Measurements from ENCODE around the gene ZNF609.
A peak's percentile ranks its signal among the peaks of the same experiment; 100 is the strongest.

The ZNF609 gene

DNA sequence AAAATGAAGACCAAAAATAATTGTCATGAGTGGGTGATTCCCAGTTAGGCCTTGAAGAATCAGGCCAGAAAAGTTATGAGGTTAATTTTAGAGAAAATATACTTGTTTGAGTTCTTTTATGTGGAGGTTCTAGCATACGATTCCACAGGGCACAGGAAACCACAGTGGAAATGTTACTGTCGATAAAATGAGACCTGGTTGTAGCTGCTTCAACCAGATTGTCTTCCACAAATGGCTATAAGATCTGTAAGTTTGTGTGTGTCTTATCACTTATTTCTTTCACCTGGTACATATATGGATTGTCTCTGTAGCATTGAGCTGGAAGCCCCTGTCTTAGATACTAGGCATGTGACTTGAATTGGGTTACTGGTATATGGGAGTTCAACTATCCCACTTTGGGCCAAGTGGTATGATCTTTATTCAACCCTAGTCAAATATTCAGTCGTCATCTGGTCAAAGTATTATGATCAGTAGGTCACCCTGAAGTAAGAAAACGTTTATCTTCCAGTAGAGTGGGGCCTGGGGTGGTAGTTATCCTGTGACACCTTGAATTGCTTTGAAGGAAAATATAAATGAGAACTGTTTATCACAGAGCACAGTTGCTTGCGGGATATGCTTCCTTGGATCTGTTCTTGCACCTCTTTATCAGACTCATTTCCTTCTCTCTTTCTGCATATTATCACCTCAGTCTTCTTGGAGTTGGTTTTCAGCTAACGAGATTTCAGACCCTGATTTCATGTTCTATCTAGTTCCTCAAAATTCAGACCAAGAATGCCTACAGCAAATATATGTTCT lies 21.5 kb upstream of the ZNF609 start:
- no peak overlapping the region for H3K4me3 ChIP-seq (ENCODE audit: low read depth in 1 of 2, low read length in 2 of 2)
- H3K27ac ChIP-seq (ENCODE audit: low read depth, low read length): no peak overlapping the region
- H3K9ac ChIP-seq (ENCODE audit: low read depth in 1 of 2, low read length in 2 of 2): no peak overlapping the region
- peaks cover 10 to 12% of the 10 kb centered on the region in 2 donors for H3K4me1 ChIP-seq (ENCODE audit: control insufficient read depth in 1 of 2, insufficient read depth in 2 of 2, low read length in 2 of 2)
- H3K9me3 ChIP-seq (ENCODE audit: control insufficient read depth in 1 of 2, low read length in 2 of 2): no peaks in the 10 kb centered on the region
- H3K36me3 ChIP-seq (ENCODE audit: control insufficient read depth in 1 of 2, insufficient read depth in 2 of 2, low read length in 2 of 2): peaks cover 0 to 4% of the 10 kb centered on the region in 2 donors
- H3K27me3 ChIP-seq (ENCODE audit: control insufficient read depth in 1 of 2, insufficient read depth in 2 of 2, low read length in 2 of 2): no peaks in the 10 kb centered on the region

DNA sequence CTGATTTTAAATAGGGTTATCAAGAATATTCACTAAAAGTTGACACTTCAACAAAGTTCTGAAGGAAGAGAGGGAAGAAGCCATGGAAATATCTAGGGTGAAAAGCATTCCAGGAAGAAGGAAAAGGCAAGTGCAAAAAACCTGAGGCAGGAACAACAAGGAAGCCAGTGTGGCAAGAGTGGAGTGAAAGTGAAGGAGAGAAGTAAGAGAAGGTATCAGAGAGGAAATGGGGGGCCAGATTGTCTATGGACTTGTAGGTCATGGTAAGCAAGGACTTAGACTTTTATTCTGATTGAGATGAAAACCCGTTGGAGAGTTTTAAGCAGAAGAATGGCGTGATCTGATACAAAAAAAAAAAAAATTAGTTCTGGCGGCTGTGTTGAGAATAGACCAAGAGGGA lies 18.5 kb upstream of the ZNF609 start:
- Histone ChIP-seq H3K9me3 (ENCODE audit: control insufficient read depth in 1 of 2, low read length in 2 of 2) (no peaks in the 10 kb centered on the region), H3K36me3 (ENCODE audit: control insufficient read depth in 1 of 2, insufficient read depth in 2 of 2, low read length in 2 of 2) (peaks cover 0 to 10% of the 10 kb centered on the region in 2 donors), H3K9ac (ENCODE audit: low read depth in 1 of 2, low read length in 2 of 2) (no peak overlapping the region), H3K27me3 (ENCODE audit: control insufficient read depth in 1 of 2, insufficient read depth in 2 of 2, low read length in 2 of 2) (no peaks in the 10 kb centered on the region), H3K4me3 (ENCODE audit: low read depth in 1 of 2, low read length in 2 of 2) (no peak overlapping the region), H3K27ac (ENCODE audit: low read depth, low read length) (no peak overlapping the region), H3K4me1 (ENCODE audit: control insufficient read depth in 1 of 2, insufficient read depth in 2 of 2, low read length in 2 of 2) (peaks cover 12 to 16% of the 10 kb centered on the region in 2 donors)

GRCh38 chr15:64443016-64443415 lies 17.4 kb upstream of the ZNF609 start:
- Histone ChIP-seq H3K4me3 (ENCODE audit: low read depth in 1 of 2, low read length in 2 of 2) (peak overlapping the region in 1 of 2 donors; percentile 20), H3K4me1 (ENCODE audit: control insufficient read depth in 1 of 2, insufficient read depth in 2 of 2, low read length in 2 of 2) (peaks cover 12 to 16% of the 10 kb centered on the region in 2 donors), H3K9me3 (ENCODE audit: control insufficient read depth in 1 of 2, low read length in 2 of 2) (no peaks in the 10 kb centered on the region), H3K36me3 (ENCODE audit: control insufficient read depth in 1 of 2, insufficient read depth in 2 of 2, low read length in 2 of 2) (peaks cover 9 to 18% of the 10 kb centered on the region in 2 donors), H3K9ac (ENCODE audit: low read depth in 1 of 2, low read length in 2 of 2) (no peak overlapping the region), H3K27ac (ENCODE audit: low read depth, low read length) (no peak overlapping the region), H3K27me3 (ENCODE audit: control insufficient read depth in 1 of 2, insufficient read depth in 2 of 2, low read length in 2 of 2) (no peaks in the 10 kb centered on the region)

DNA sequence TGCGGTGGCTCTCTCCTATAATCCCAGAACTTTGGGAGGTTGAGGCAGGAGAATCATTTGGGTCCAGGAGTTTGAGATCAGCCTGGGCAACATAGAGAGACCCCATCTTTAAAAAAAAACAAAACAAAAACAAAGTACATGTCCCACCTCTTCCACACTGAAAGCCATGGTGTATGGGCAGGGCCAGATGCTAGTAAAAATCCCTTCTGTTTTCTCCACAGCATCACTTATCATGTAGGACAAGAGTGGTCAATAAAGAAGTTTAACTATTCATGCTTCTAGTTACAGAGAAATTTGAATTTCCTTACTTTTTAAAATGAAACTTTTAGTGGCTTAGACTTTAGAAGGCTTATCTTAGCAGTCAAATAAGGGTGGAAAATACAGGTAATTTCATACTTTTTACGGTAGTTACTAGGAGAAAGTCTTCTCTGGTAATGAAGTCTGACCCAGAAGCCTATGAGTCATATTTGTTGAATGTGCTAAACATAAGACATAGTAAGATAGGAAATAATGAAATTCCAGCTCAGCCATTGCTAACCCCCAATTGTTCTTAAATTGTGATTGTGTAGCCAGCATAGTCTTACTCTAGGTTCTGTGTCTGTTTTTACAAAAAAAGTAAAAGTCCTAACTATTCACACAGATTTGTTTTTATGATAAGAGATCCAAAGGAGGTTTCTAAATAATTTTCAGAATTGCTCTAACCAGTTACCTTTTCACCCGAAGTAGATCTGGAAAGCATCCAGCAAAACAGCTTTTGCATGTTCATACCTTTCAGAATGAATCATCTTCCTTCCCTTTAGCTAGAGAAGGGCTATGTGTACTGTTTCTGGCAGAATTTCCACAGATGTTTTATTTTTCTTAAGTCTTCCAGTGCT lies 16.4 kb upstream of the ZNF609 start:
- peaks cover 10 to 26% of the 10 kb centered on the region in 2 donors for H3K36me3 ChIP-seq (ENCODE audit: control insufficient read depth in 1 of 2, insufficient read depth in 2 of 2, low read length in 2 of 2)
- H3K9ac ChIP-seq (ENCODE audit: low read depth in 1 of 2, low read length in 2 of 2): no peak overlapping the region
- no peaks in the 10 kb centered on the region for H3K9me3 ChIP-seq (ENCODE audit: control insufficient read depth in 1 of 2, low read length in 2 of 2)
- H3K27me3 ChIP-seq (ENCODE audit: control insufficient read depth in 1 of 2, insufficient read depth in 2 of 2, low read length in 2 of 2): no peaks in the 10 kb centered on the region
- no peak overlapping the region for H3K4me3 ChIP-seq (ENCODE audit: low read depth in 1 of 2, low read length in 2 of 2)
- H3K27ac ChIP-seq (ENCODE audit: low read depth, low read length): peak overlapping the region; percentile 5
- H3K4me1 ChIP-seq (ENCODE audit: control insufficient read depth in 1 of 2, insufficient read depth in 2 of 2, low read length in 2 of 2): peaks cover 12 to 16% of the 10 kb centered on the region in 2 donors

- no peaks in the 10 kb centered on the region for H3K9me3 ChIP-seq (ENCODE audit: control insufficient read depth in 1 of 2, low read length in 2 of 2)
- no peak overlapping the region for H3K9ac ChIP-seq (ENCODE audit: low read depth in 1 of 2, low read length in 2 of 2)
- H3K27me3 ChIP-seq (ENCODE audit: control insufficient read depth in 1 of 2, insufficient read depth in 2 of 2, low read length in 2 of 2): no peaks in the 10 kb centered on the region
- no peak overlapping the region for H3K27ac ChIP-seq (ENCODE audit: low read depth, low read length)
- H3K36me3 ChIP-seq (ENCODE audit: control insufficient read depth in 1 of 2, insufficient read depth in 2 of 2, low read length in 2 of 2): peaks cover 10 to 33% of the 10 kb centered on the region in 2 donors
- H3K4me1 ChIP-seq (ENCODE audit: control insufficient read depth in 1 of 2, insufficient read depth in 2 of 2, low read length in 2 of 2): peaks cover 12 to 16% of the 10 kb centered on the region in 2 donors
- no peak overlapping the region for H3K4me3 ChIP-seq (ENCODE audit: low read depth in 1 of 2, low read length in 2 of 2)
Observed at GRCh38 chr15:64444836-64445235, 15.5 kb upstream of the ZNF609 start.

DNA sequence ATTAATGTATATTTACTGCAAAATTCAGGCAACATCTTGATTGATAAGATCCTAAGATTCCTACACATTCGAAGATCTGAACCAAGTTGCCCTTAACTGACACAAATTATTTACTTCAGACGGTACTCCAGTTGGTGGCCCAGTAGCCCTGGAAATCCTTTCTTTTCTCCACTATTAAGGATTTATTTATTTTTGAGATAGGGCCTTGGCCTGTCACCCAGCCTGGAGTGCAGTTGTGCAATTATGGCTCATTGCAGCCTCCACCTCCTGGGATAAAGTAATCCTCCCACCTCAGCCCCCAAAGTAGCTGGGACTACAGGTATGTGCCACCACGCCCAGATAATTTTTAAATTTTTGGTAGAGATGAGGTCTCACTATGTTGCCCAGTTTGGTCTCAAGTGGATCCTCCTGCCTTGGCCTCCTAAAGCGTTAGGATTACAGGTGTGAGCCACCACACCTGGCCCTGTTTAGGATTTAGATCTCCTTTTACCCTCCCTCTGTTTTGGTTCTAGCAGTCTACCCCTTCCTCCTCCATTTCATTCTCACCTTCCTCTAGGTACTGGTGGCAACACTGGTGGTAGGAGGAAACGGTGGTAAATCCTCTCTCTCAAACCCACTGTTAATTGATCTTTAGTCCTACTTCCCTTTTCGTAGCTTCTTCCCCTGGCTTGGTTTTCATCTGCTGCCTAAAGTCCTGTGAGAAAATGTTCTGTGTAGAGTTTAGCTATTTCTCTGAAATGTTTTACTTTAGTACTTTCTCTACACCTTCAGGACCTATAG lies 12.7 kb upstream of the ZNF609 start:
- no peaks in the 10 kb centered on the region for H3K27me3 ChIP-seq (ENCODE audit: control insufficient read depth in 1 of 2, insufficient read depth in 2 of 2, low read length in 2 of 2)
- peaks cover 10 to 16% of the 10 kb centered on the region in 2 donors for H3K4me1 ChIP-seq (ENCODE audit: control insufficient read depth in 1 of 2, insufficient read depth in 2 of 2, low read length in 2 of 2)
- H3K9me3 ChIP-seq (ENCODE audit: control insufficient read depth in 1 of 2, low read length in 2 of 2): no peaks in the 10 kb centered on the region
- no peak overlapping the region for H3K27ac ChIP-seq (ENCODE audit: low read depth, low read length)
- no peak overlapping the region for H3K9ac ChIP-seq (ENCODE audit: low read depth in 1 of 2, low read length in 2 of 2)
- H3K36me3 ChIP-seq (ENCODE audit: control insufficient read depth in 1 of 2, insufficient read depth in 2 of 2, low read length in 2 of 2): peaks cover 10 to 35% of the 10 kb centered on the region in 2 donors
- H3K4me3 ChIP-seq (ENCODE audit: low read depth in 1 of 2, low read length in 2 of 2): no peak overlapping the region

GRCh38 chr15:64452988-64453688 lies 7.2 kb upstream of the ZNF609 start:
- Histone ChIP-seq H3K9ac (ENCODE audit: low read depth in 1 of 2, low read length in 2 of 2) (no peak overlapping the region), H3K4me1 (ENCODE audit: control insufficient read depth in 1 of 2, insufficient read depth in 2 of 2, low read length in 2 of 2) (peaks cover 0 to 9% of the 10 kb centered on the region in 2 donors)

DNA sequence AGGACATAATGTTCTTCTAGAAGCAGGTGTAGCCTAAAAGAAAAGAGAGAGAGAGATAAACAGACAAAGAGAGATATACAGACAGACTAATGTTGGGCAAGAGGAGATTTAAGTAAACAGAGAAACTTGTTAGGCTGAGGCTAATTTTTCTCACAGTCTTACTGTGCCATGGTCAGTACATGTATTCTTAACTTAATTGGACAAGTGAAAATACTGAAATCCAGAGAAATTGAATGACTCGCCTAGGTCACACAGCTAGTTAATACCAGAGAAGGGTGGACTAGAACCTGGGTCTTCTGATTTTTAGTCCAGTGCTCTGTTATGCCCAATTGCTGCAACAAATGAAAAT lies 6.7 kb upstream of the ZNF609 start:
- Histone ChIP-seq H3K36me3 (ENCODE audit: control insufficient read depth in 1 of 2, insufficient read depth in 2 of 2, low read length in 2 of 2) (peaks cover 7 to 29% of the 10 kb centered on the region in 2 donors), H3K4me3 (ENCODE audit: low read depth in 1 of 2, low read length in 2 of 2) (no peak overlapping the region), H3K27me3 (ENCODE audit: control insufficient read depth in 1 of 2, insufficient read depth in 2 of 2, low read length in 2 of 2) (no peaks in the 10 kb centered on the region), H3K4me1 (ENCODE audit: control insufficient read depth in 1 of 2, insufficient read depth in 2 of 2, low read length in 2 of 2) (peaks cover 0 to 9% of the 10 kb centered on the region in 2 donors), H3K27ac (ENCODE audit: low read depth, low read length) (no peak overlapping the region), H3K9me3 (ENCODE audit: control insufficient read depth in 1 of 2, low read length in 2 of 2) (no peaks in the 10 kb centered on the region), H3K9ac (ENCODE audit: low read depth in 1 of 2, low read length in 2 of 2) (no peak overlapping the region)

More at GRCh38 chr15:64452988-64453688, 7.2 kb upstream of the ZNF609 start:
- peaks cover 8 to 33% of the 10 kb centered on the region in 2 donors for H3K36me3 ChIP-seq (ENCODE audit: control insufficient read depth in 1 of 2, insufficient read depth in 2 of 2, low read length in 2 of 2)
- no peak overlapping the region for H3K4me3 ChIP-seq (ENCODE audit: low read depth in 1 of 2, low read length in 2 of 2)
- H3K27me3 ChIP-seq (ENCODE audit: control insufficient read depth in 1 of 2, insufficient read depth in 2 of 2, low read length in 2 of 2): no peaks in the 10 kb centered on the region
- H3K9me3 ChIP-seq (ENCODE audit: control insufficient read depth in 1 of 2, low read length in 2 of 2): no peaks in the 10 kb centered on the region
- H3K27ac ChIP-seq (ENCODE audit: low read depth, low read length): no peak overlapping the region

DNA sequence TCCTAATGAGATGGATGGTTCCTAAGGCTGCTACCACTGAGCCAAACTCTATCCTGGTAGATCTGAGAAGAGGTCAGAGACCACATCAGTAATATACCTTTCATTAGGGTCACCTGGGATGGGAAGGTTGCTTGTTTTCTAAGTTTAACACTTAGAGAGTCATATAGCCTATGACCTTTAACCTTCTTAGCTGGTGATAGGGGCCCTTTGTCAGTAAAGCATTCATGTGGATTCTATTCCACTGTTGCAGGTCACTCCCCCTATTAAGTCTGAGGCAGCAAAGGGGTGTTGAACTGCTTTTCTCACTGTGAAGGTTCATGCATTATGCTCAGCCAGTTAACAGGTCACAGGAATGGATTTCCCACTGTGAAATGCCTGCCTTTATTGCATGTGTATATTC lies 6.1 kb upstream of the ZNF609 start:
- Histone ChIP-seq H3K27ac (ENCODE audit: low read depth, low read length) (no peak overlapping the region), H3K27me3 (ENCODE audit: control insufficient read depth in 1 of 2, insufficient read depth in 2 of 2, low read length in 2 of 2) (no peaks in the 10 kb centered on the region)

More for the DNA sequence above, 6.1 kb upstream of the ZNF609 start:
- Histone ChIP-seq H3K4me3 (ENCODE audit: low read depth in 1 of 2, low read length in 2 of 2) (no peak overlapping the region), H3K4me1 (ENCODE audit: control insufficient read depth in 1 of 2, insufficient read depth in 2 of 2, low read length in 2 of 2) (peaks cover 2 to 11% of the 10 kb centered on the region in 2 donors), H3K9me3 (ENCODE audit: control insufficient read depth in 1 of 2, low read length in 2 of 2) (no peaks in the 10 kb centered on the region), H3K9ac (ENCODE audit: low read depth in 1 of 2, low read length in 2 of 2) (no peak overlapping the region), H3K36me3 (ENCODE audit: control insufficient read depth in 1 of 2, insufficient read depth in 2 of 2, low read length in 2 of 2) (peaks cover 7 to 22% of the 10 kb centered on the region in 2 donors)

Data from duodenal mucosa (tissue), 2 donors.